ENCODE measurements around the gene SMCO4.
"Not testable (repeated sequence)": the region's sequence is repeated elsewhere in the genome, so short reads cannot be mapped to it uniquely, and the experiment has no call there.

SMCO4 gene

DNA sequence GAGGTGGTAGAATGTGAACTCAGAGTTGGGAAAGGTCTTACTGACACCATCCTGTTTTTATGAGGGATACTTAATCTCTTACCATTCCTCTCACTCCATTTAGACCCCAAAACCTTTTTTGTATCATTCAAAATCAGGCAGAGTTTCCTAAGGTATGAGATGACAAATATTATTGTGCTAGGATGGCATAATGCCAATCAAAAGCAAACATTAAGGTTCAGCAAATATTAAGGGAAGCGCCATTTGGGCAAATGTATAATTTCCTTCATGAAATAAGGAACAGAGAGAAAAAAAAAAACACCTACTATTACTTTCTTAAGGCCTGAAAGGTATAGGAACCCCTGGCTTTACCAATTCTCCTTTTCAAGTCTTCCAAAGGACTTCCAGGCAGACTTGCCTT lies 62.4 kb downstream of the SMCO4 start:
- no peak for FAIRE-seq
- no peak for DNase-seq (ENCODE audit: insufficient read length)
- no peak for TF ChIP-seq POLR2A (IDR thresholded peaks at IDR 0.05; ENCODE audit: low read depth, low read length)
- no peak for TF ChIP-seq TAF1 (IDR thresholded peaks at IDR 0.05; ENCODE audit: borderline replicate concordance, low read depth, low read length)
- no peak for TF ChIP-seq POLR2AphosphoS5 (IDR thresholded peaks at IDR 0.05; ENCODE audit: low read depth, low read length)

GRCh38 chr11:93480256-93480655 lies 62.9 kb downstream of the SMCO4 start:
- no peak for DNase-seq (ENCODE audit: insufficient read length)
- no peak for FAIRE-seq
- no peak for TF ChIP-seq TAF1 (IDR thresholded peaks at IDR 0.05; ENCODE audit: borderline replicate concordance, low read depth, low read length)
- TF ChIP-seq POLR2A (IDR thresholded peaks at IDR 0.05; ENCODE audit: low read depth, low read length): no peak
- no peak for TF ChIP-seq POLR2AphosphoS5 (IDR thresholded peaks at IDR 0.05; ENCODE audit: low read depth, low read length)

- TF ChIP-seq TAF1 (IDR thresholded peaks at IDR 0.05; ENCODE audit: borderline replicate concordance, low read depth, low read length) (no peak), POLR2A (IDR thresholded peaks at IDR 0.05; ENCODE audit: low read depth, low read length) (no peak), POLR2AphosphoS5 (IDR thresholded peaks at IDR 0.05; ENCODE audit: low read depth, low read length) (no peak)
- FAIRE-seq (no peak), DNase-seq (ENCODE audit: insufficient read length) (no peak)
Observed at GRCh38 chr11:93478841-93479240, 64.3 kb downstream of the SMCO4 start.

GRCh38 chr11:93477684-93478234 lies 65.4 kb downstream of the SMCO4 start:
- no peak for DNase-seq (ENCODE audit: insufficient read length)
- TF ChIP-seq POLR2AphosphoS5 (IDR thresholded peaks at IDR 0.05; ENCODE audit: low read depth, low read length) (no peak), POLR2A (IDR thresholded peaks at IDR 0.05; ENCODE audit: low read depth, low read length) (no peak), TAF1 (IDR thresholded peaks at IDR 0.05; ENCODE audit: borderline replicate concordance, low read depth, low read length) (no peak)
- FAIRE-seq: peak; percentile 42

DNA sequence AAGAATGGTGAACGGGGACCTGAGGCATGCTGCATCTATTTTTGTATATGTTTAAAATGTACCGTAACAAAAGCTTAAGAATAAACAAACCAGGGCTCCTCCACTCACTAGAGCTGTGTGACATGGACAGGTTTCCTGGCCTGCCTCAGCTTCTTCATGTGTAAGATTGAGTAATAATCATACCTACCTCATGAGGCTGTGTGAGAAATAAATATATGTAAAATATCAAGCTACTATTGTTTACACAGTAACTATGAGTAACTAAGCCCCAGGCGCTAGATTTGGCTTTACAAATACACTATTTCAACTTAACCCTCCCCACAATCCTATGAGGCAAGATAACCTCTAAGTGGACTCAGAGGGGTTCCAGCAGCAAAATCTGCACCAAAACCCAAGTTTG lies 66.4 kb downstream of the SMCO4 start:
- DNase-seq (ENCODE audit: insufficient read length) (no peak), FAIRE-seq (no peak)
- TF ChIP-seq POLR2AphosphoS5 (IDR thresholded peaks at IDR 0.05; ENCODE audit: low read depth, low read length) (no peak), POLR2A (IDR thresholded peaks at IDR 0.05; ENCODE audit: low read depth, low read length) (no peak), TAF1 (IDR thresholded peaks at IDR 0.05; ENCODE audit: borderline replicate concordance, low read depth, low read length) (no peak)

DNA sequence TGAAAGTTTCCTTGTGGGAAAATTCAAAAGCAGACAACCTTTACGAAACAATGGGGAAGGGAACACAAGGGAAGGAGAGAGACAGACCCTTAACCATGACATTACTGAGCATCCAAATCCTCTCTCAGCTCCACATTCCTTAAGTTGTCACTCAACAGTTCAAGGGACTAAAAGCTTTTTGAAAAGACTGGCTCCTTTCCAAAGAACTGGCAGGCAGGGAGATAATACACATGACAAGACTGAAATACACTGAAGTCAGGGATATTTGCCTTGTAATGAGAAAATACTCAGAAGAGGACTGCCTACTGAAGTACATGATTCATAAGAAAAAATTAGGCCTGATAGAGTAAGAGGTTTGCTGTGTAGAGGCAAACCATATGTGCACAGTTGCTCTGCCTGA lies 69.1 kb downstream of the SMCO4 start:
- FAIRE-seq (peak; percentile 40), DNase-seq (ENCODE audit: insufficient read length) (no peak)
- TF ChIP-seq TAF1 (IDR thresholded peaks at IDR 0.05; ENCODE audit: borderline replicate concordance, low read depth, low read length) (no peak), POLR2AphosphoS5 (IDR thresholded peaks at IDR 0.05; ENCODE audit: low read depth, low read length) (no peak), POLR2A (IDR thresholded peaks at IDR 0.05; ENCODE audit: low read depth, low read length) (no peak)

DNA sequence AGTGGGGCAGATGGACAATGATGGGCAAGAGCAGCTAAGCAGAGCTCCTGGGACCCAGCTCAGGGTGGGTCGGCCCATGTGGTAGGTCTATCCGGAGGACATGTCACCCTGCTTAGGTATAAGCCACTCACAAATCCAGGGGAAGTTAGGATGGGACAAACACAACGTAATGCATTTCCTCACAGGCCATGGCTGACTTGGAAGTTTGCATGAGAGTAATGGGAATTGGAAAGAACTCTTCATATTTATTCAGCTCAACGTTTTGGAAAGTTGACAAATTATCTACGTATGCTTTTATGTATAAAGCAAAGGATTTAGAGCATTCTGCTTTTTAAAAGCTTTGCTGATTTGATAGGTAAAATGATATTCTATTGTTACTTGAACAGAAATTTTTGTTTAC lies 74.9 kb downstream of the SMCO4 start:
- TF ChIP-seq POLR2AphosphoS5 (IDR thresholded peaks at IDR 0.05; ENCODE audit: low read depth, low read length) (no peak), TAF1 (IDR thresholded peaks at IDR 0.05; ENCODE audit: borderline replicate concordance, low read depth, low read length) (no peak), POLR2A (IDR thresholded peaks at IDR 0.05; ENCODE audit: low read depth, low read length) (no peak)
- FAIRE-seq: no peak
- DNase-seq (ENCODE audit: insufficient read length): no peak

- TF ChIP-seq TAF1 (IDR thresholded peaks at IDR 0.05; ENCODE audit: borderline replicate concordance, low read depth, low read length) (no peak), POLR2A (IDR thresholded peaks at IDR 0.05; ENCODE audit: low read depth, low read length) (no peak), POLR2AphosphoS5 (IDR thresholded peaks at IDR 0.05; ENCODE audit: low read depth, low read length) (no peak)
- FAIRE-seq: no peak
Observed at GRCh38 chr11:93467054-93467453, 76.1 kb downstream of the SMCO4 start.

GRCh38 chr11:93464927-93465540 lies 78.2 kb downstream of the SMCO4 start:
- DNase-seq (ENCODE audit: insufficient read length) (no peak), FAIRE-seq (no peak)
- TF ChIP-seq POLR2AphosphoS5 (IDR thresholded peaks at IDR 0.05; ENCODE audit: low read depth, low read length) (no peak), POLR2A (IDR thresholded peaks at IDR 0.05; ENCODE audit: low read depth, low read length) (no peak), TAF1 (IDR thresholded peaks at IDR 0.05; ENCODE audit: borderline replicate concordance, low read depth, low read length) (no peak)

More at GRCh38 chr11:93467054-93467453, 76.1 kb downstream of the SMCO4 start:
- DNase-seq (ENCODE audit: insufficient read length): no peak

DNA sequence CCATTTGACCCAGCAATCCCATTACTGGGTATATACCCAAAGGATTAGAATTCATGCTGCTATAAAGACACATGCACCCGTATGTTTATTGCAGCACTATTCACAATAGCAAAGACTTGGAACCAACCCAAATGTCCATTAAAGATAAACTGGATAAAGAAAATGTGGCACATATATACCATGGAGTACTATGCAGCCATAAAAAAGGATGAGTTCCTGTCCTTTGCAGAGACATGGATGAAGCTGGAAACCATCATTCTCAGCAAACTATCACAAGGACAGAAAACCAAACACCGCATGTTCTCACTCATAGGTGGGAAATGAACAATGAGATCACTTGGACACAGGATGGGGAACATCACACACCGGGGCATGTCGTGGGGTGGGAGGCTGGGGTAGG lies 79.5 kb downstream of the SMCO4 start:
- not testable (repeated sequence) for FAIRE-seq; DNase-seq (ENCODE audit: insufficient read length)

- DNase-seq (ENCODE audit: insufficient read length) (no peak), FAIRE-seq (no peak)
- TF ChIP-seq POLR2AphosphoS5 (IDR thresholded peaks at IDR 0.05; ENCODE audit: low read depth, low read length) (no peak), TAF1 (IDR thresholded peaks at IDR 0.05; ENCODE audit: borderline replicate concordance, low read depth, low read length) (no peak), POLR2A (IDR thresholded peaks at IDR 0.05; ENCODE audit: low read depth, low read length) (no peak)
Observed at GRCh38 chr11:93458286-93458685, 84.9 kb downstream of the SMCO4 start.

DNA sequence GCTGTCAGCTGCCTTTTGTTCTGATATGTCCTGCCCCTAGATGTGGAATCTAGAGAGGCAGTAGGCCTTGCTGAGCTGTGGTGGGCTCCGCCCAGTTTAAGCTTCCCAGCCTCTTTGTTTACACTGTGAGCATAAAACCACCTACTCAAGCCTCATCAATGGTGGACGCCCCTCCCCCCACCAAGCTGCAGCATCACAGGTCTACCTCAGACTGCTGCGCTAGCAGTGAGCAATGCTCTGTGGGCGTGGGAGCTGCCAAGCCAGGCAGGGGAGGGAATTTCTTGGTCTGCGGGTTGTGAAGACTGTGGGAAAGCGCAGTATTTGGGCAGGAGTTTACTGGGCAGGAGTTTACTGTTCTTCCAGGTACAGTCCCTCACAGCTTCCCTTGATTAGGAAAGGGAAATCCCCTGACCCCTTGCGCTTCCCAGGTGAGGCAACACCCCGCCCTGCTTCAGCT lies 98.5 kb downstream of the SMCO4 start:
- FAIRE-seq (no peak), DNase-seq (ENCODE audit: insufficient read length) (no peak)

GRCh38 chr11:93443232-93443631 lies 100.0 kb downstream of the SMCO4 start:
- DNase-seq (ENCODE audit: insufficient read length); FAIRE-seq: not testable (repeated sequence)

More for the DNA sequence above, 98.5 kb downstream of the SMCO4 start:
- TF ChIP-seq TAF1 (IDR thresholded peaks at IDR 0.05; ENCODE audit: borderline replicate concordance, low read depth, low read length) (no peak), POLR2A (IDR thresholded peaks at IDR 0.05; ENCODE audit: low read depth, low read length) (no peak), POLR2AphosphoS5 (IDR thresholded peaks at IDR 0.05; ENCODE audit: low read depth, low read length) (no peak)
